Measurements from ENCODE around the gene SIVA1. TPM values are rescaled to one million over a fixed set of nuclear protein-coding genes. Genes with fewer than 3 reads are reported as not detected.
"Not testable (repeated sequence)": the region's sequence is repeated elsewhere in the genome, so short reads cannot be mapped to it uniquely, and the experiment has no call there.

Gene SIVA1
- total RNA-seq, 4 donors from 2014 or later, result 228 to 357 (median 264) TPM

- no peaks in the 10 kb centered on the region for H3K9me3 ChIP-seq
- peaks cover 26 to 38% of the 10 kb centered on the region in 2 donors for H3K4me1 ChIP-seq
- DNase-seq, result no peak
- no peaks in the 10 kb centered on the region for H3K27me3 ChIP-seq
- in situ Hi-C loops (cut with MboI; ENCODE audit: low sequenced_read_pairs in 4 of 4), result no loop called here
- peak overlapping the region; percentile 82 to 96 (median 95) for H3K27ac ChIP-seq
- H3K36me3 ChIP-seq, result peaks cover 0 to 25% of the 10 kb centered on the region in 2 donors
- H3K4me3 ChIP-seq, result no peak overlapping the region
- intact Hi-C loops (cut with DNase I; ENCODE audit: low total_unique reads), result loop anchor here (2.0 kb wide), 1 partner anchor 25 kb away; no protein-coding TSS in a partner anchor
- no peak for ATAC-seq
- TF ChIP-seq CTCF (IDR thresholded peaks at IDR 0.05 in 4 of 5, conservative IDR thresholded peaks at IDR 0.05 in 1 of 5) (no peak), POLR2A (IDR thresholded peaks at IDR 0.05) (no peak)
Observed at GRCh38 chr14:104747876-104748275, 5.1 kb upstream of the SIVA1 start.

GRCh38 chr14:104749111-104749649, 3.8 kb upstream of the SIVA1 start:
- H3K27ac ChIP-seq, result peak overlapping the region; percentile 82 to 96 (median 95)
- peak in 1 of 5 experiments; percentile 14 for TF ChIP-seq CTCF (IDR thresholded peaks at IDR 0.05 in 4 of 5, conservative IDR thresholded peaks at IDR 0.05 in 1 of 5)
- peak; percentile 39 to 48 for TF ChIP-seq POLR2A (IDR thresholded peaks at IDR 0.05)
- H3K27me3 ChIP-seq, result no peaks in the 10 kb centered on the region
- no peak overlapping the region for H3K4me3 ChIP-seq
- intact Hi-C loops (cut with DNase I; ENCODE audit: low total_unique reads), result loop anchor here (2.0 kb wide), 1 partner anchor 26 kb away; no protein-coding TSS in a partner anchor
- ATAC-seq (peak; percentile 21 to 22), DNase-seq (peak; percentile 76 to 90)
- peaks cover 0 to 14% of the 10 kb centered on the region in 2 donors for H3K36me3 ChIP-seq
- H3K9me3 ChIP-seq, result no peaks in the 10 kb centered on the region
- peaks cover 32 to 44% of the 10 kb centered on the region in 2 donors for H3K4me1 ChIP-seq
- in situ Hi-C loops (cut with MboI; ENCODE audit: low sequenced_read_pairs in 4 of 4), result no loop called here

- Histone ChIP-seq H3K27ac (peak overlapping the region; percentile 82 to 96 (median 95)), H3K4me3 (no peak overlapping the region), H3K4me1 (peaks cover 42 to 55% of the 10 kb centered on the region in 2 donors), H3K36me3 (peaks cover 0 to 6% of the 10 kb centered on the region in 2 donors), H3K27me3 (no peaks in the 10 kb centered on the region), H3K9me3 (no peaks in the 10 kb centered on the region)
- ATAC-seq (no peak), DNase-seq (no peak)
- in situ Hi-C loops (cut with MboI; ENCODE audit: low sequenced_read_pairs in 4 of 4) (no loop called here), intact Hi-C loops (cut with DNase I; ENCODE audit: low total_unique reads) (no loop called here)
- no peak for TF ChIP-seq CTCF (IDR thresholded peaks at IDR 0.05 in 4 of 5, conservative IDR thresholded peaks at IDR 0.05 in 1 of 5)
- no peak for TF ChIP-seq POLR2A (IDR thresholded peaks at IDR 0.05)
Observed at GRCh38 chr14:104750056-104750752, 2.7 kb upstream of the SIVA1 start.

- H3K27me3 ChIP-seq; intact Hi-C loops (cut with DNase I; ENCODE audit: low total_unique reads); H3K36me3 ChIP-seq; ATAC-seq; H3K4me3 ChIP-seq; in situ Hi-C loops (cut with MboI; ENCODE audit: low sequenced_read_pairs in 4 of 4); H3K9me3 ChIP-seq: not testable (repeated sequence)
- DNase-seq, result peak in 1 of 2 donors; percentile 26
- Histone ChIP-seq H3K27ac (peak overlapping the region in 3 of 4 donors; percentile 82 to 96 (median 94)), H3K4me1 (peaks cover 47 to 60% of the 10 kb centered on the region in 2 donors)
Observed at GRCh38 chr14:104750753-104751057, 2.2 kb upstream of the SIVA1 start.
